GM23248 (cell line): ENCODE results near the gene FBP2.

Experiments used
- EZH2 ChIP-seq: fragments of 200-600 bp; sonication (generic); IDR thresholded peaks from 2 replicates; pipeline ENCODE4 v1.6.1; 2018; ENCODE audit warnings: antibody characterized with exemption, mild to moderate bottlenecking; ENCODE audit not compliant: insufficient read depth, poor library complexity, severe bottlenecking
- EZH2phosphoT487 ChIP-seq: fragments of 200-600 bp; sonication (generic); IDR thresholded peaks from 2 replicates; pipeline ENCODE4 v1.6.1; 2018; ENCODE audit warnings: antibody characterized with exemption, moderate library complexity, mild to moderate bottlenecking, low read depth; ENCODE audit not compliant: insufficient read depth

DNA sequence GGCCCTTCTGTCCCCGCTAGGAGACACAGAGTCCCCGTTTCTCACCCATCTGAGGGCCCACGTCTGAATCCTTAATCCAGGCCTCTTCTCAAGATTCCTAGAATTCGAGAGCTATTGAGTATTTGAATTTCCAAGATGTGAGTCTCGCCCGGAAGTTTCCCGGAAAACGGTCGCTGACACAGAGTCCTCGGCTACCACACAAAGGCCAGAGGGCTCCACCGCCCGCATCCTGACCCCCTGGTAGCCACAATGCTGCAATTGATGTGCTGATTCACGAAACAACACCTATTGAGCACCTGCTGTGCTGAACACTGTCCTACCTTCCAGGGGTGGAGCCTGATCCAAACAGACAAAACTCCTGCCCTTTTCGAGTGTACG, 46.4 kb upstream of the FBP2 start:
- no peak for TF ChIP-seq EZH2
- no peak for TF ChIP-seq EZH2phosphoT487
